HG03103 (cell line): ENCODE measurements around the gene KIAA0319L.
"Not testable (repeated sequence)": the region's sequence is repeated elsewhere in the genome, so short reads cannot be mapped to it uniquely, and the experiment has no call there.

ENCODE experiments used
- ATAC-seq: cut with Tn5 transposase; IDR thresholded peaks from one replicate; pipeline ENCODE4 v1.9.1; 2021; ENCODE audit warnings: low read depth; ENCODE audit not compliant: unreplicated experiment

KIAA0319L gene

DNA sequence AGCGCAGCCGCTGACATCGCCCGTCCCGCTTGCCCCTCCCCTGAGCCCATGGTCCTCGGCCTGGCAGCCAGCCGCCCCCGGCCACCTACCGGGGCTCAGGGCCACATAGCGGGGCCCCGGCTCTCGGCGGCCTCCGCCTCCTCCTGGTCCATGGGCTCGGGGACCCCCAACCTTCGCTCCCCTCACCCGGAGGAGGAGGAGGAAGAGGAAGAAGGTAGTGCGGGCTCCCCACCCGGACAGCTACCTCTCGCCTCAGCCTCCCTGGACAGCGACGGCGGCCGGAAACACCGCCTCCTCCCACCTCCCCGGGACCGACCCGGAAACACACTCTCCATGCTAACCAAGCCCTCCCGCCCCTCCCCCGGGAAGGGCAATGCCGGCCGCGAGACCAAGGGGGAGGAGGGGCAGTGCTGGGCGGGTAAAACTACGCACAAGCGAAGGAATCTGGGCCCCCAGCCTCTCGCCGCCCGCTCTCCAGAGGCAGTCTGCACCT lies at the start of gene KIAA0319L:
KIAA0319L (minus strand) TSS at position 286 of the 493 bp plus-strand sequence. CDS start 2,912 bp downstream, outside the sequence.
- peak; percentile 60 for ATAC-seq

DNA sequence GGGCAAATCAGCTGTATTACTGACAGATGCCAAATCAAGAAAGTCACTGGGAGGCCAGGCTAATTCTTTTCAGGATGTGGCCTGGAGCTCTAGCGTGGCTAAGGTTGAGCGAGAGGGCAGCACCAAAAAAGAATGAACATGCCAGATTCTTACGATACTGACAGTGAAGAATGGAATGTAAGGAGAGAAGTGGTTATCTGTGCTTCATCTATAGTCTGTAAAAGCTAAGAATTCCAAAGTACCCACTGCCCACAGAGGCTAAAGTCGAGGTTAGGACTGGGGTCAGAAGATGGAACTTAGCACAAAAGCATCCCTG lies 48.6 kb upstream of the KIAA0319L start:
- ATAC-seq, result no peak

DNA sequence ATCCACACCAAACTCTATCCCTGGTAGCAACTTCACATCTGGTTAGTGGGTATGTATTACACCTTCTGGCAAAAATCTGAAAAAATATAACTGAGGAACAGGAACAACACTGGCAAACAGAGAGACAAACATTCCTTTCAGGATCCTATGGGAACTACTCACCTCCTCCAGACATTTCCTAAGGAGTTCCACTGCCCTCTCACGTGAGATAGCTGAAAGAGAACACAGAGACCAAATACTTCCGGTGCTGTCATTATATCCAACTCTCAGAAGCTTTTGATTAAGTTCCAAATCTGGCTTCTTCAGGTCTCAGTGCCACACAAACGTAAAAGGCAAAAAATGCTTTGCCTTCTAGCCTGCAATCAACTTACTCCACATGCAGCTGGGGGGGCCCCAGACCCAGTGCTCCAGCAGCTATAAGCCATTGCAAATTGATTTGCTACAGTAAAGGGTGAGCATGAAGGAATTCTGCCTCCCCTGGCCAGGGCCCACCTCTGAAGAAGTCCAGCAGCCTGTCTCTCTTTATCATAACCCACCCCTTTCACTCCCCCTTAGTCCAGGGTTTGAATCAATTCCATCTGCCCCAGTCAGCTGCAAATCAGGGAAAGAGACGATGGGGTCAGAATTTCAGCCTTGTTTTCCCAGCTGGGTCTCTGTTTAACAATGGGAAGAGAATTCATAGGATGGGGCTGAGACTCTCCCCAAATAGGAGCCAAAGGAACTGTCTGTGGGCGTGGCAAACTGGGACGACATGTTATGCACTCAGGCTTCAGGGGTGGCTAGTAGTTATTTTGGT lies 48.1 kb upstream of the KIAA0319L start:
- ATAC-seq, result no peak

DNA sequence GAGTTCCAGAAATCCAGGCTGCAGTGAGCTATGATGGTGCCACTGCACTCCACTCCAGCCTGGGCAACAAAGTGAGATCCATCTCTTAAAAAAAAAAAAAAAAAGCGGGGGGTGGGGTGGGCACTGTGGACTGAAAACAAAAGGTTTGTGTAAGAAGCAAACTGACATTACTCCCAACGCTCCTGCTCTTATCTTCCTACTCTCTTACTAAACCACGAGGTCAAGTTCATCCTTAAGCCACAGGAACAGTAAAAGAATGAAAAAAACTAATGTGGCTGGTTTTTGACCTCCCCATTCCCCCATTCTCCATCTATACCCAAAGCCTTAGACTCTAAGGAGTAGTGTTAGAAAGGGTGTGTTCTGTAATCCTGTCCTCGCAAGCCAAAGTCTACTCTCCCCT lies 46.7 kb upstream of the KIAA0319L start:
- ATAC-seq, result no peak

DNA sequence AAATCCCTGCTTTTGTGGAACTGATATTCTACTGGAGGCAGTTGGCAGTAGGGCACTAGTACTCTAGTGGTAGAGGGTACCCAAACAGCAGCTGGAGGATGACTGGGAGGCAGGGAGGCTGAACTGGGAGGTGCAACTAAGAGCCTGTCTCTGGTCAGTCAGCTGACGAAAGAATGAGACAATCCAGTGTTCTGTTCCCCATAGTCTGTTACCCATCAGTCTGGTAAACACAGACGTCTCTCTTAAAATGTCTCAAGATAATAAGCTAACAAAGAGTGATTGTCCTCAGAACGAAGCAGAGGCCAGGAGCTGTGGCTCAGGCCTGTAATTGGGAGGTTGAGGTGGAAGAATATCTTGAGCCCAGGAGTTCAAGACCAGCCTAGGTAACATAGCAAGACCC lies 46.3 kb upstream of the KIAA0319L start:
- ATAC-seq, result no peak

DNA sequence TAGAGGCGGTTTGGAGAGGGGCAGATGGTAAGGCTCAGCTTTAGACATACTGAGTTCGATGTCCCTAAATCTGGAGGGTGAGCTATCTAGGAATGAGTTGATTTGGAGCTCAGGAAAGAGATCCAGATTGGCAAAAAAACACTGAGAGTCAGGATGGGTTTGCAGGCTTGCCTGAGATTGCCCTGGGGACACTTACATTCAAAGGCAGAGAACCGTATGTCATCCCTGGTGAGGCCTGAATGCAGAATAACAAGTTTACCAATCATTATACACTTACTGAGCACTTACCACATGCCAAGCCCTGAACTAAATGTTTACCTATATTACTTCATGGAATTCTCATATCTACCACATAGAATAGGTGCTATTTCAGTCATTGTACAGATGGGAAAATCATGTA lies 43.4 kb upstream of the KIAA0319L start:
- no peak for ATAC-seq

DNA sequence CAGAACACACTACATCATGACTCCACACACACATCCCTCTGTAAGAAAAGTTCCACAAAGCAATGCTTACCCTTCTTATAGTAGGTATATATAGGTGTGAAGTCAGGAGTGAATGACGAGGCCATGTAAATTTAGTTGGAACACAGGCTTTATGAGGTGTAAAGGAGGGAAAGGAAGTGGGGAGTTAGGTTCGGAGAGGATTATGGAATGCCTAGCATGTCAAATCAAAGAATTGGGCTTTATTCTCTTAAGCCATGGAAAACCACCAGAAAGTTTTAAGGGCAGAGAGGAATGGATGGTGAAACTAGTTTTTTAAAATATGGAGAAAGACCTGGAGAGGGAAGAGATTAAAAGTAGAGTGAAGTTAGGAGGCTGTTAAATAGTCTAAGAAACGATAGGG lies 42.2 kb upstream of the KIAA0319L start:
- no peak for ATAC-seq

DNA sequence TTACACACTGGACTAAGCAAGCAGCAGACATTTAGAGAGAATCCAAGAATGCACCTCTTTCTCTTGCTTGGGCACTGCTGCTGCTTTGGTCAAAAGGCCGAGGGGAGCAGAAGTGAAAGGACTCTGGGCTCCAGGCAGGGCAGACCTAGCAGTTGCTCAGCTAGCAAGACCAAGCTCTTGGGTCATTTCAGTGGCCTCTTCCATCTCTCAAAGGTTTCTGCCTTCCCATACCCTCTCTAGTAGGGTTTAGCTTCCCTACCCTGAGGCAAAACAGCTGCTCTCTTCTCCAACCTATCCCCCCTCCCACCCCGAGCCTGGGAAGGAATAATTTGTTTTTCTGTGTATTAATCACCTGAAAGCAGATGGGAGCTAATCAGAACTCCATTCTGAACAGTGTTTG lies 41.7 kb upstream of the KIAA0319L start:
- ATAC-seq, result no peak

DNA sequence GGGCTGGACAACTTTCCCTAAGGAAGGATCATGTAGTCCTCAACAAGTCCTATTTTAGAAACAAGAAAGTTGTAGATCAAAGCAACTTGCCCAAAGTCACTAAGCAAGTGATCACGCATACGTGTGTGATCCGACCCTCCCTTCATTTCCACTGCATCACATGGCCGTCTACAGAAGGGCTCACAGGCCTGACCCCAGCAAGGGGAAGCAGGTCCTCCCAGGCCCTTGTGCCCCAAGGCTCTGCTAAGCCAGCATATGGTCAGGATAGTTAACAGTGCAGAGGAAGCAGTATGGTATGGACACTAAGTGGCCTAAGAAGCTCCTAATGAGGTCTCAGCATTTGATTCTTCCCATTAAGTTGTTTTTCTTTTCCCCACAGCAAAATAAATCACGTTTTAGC lies 40.7 kb upstream of the KIAA0319L start:
- no peak for ATAC-seq

DNA sequence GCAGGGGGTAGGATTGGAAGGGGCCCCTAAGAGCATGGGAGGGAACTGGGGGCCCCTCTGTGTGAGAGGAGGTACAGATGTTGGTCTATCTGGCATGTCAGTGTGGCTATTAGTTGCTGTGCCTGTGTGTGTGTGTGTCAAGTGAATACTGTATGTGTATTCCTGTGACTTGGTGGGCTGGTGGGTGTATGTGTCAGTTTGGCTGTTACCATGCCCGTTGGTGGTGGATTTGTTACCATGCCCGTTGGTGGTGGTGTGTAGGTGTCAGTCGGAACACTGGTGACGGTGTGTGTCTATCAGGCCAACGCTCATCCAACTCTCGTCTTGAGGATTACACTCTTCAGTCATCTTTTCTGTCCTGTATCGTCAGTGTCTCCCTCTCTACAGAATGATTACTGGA lies 38.5 kb upstream of the KIAA0319L start:
- no peak for ATAC-seq

DNA sequence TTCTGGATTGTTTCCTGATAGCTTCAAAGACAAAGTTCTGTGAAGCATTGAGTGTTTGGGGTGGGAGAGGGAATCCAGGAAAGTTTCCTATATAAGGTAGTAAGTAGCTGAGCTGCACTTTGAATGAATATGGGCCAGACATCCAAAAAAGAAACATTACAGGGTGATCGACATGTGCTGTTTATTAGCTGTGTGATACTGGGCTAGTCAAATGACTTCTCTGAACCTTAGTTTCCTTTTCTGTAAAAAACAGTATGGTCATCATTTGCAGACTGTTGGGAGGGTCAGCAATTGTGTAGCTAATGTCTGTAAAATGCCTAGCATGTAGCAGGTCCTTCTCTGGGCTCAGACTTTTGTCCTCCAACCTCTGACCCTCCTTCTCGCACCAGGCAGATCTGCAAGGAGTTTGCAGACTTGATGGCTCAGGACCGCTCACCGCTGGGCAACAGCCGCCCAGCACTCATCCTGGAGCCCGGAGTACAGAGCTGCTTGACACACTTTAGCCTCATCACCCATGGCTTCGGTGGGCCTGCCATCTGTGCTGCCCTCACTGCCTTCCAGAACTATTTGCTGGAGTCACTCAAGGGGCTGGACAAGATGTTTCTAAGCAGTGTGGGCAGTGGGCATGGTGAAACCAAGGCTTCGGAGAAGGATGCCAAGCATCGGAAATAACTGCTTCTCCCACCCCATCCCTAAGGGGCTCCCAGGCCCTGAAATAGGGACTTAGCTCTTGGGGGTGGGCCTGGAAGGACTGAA lies 37.0 kb upstream of the KIAA0319L start:
- ATAC-seq, result no peak

DNA sequence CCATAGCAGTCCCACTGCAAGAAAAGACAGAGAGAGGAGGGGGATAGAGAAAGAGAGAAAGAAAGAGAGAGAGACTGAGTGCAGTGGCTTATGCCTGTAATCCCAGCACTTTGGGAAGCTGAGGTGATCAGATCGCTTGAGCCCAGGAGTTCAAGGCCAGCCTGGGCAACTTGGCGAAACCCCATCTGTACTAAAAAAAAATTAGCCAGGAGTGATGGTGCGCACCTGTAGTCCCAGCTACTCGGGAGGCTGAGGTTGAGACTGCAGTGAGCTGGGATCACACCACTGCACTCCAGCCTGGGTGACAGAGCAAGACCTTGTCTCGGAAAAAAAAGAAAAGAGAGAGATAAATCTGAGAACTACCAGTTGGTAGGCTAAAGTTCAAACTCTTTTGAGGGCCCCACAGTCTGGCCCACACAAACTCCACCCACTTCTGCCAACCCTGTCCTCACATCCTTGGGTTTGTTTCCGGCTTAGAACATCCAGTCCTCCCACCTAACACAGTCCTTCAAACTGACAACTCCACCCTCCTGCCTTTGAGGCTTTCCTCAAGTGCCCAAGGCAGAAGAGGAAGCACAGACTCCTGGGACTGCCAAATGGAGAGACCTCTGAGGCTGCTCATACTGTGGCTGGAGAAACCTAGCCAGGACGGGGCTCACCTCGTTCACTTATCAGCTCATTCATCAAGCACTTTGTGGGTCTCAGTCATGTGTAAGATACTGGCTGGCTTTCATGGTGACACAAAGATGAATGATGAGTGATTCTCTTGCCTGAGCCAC lies 36.0 kb upstream of the KIAA0319L start:
- ATAC-seq, result no peak

DNA sequence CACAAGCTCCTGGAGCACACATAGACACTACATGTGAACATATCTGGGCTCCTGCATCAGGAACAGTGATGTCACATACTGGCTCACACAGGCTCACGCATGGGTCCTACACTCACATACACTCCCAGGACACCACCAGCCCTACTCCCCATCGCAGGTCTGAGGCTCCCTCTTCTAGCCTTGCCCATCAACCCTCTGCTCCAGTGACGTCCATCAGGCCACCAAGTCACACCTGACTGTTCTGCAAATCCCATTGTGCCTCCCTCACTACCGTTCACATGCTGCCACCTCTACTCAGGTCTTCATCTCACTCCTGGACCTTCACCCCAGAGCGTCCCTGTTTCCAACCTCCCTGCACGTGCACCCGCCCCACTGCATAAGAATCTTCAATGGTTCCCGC lies 34.0 kb upstream of the KIAA0319L start:
- ATAC-seq, result no peak

DNA sequence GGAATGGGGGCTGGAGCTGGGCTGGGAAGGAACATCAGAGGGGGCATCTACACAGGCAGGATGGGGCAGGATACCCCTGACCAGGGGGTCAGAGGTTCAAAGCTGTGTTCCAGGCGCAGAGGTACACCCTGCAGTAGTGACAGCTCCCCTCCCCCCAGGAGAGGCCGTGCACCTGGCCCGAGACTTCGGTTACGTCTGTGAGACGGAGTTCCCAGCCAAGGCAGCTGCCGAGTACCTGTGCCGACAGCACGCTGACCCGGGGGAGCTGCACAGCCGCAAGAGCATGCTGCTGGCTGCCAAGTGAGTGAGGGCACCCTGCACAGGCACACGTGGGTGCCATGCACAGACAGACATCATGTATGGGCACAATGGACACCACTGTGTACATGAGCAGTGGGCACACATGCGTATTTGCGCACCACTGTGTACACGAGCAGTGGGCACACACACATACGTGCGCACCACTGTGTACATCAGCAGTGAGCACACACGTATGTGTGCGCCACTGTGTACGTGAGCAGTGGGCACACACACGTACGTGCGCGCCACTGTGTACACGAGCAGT lies 33.4 kb upstream of the KIAA0319L start:
- no peak for ATAC-seq

DNA sequence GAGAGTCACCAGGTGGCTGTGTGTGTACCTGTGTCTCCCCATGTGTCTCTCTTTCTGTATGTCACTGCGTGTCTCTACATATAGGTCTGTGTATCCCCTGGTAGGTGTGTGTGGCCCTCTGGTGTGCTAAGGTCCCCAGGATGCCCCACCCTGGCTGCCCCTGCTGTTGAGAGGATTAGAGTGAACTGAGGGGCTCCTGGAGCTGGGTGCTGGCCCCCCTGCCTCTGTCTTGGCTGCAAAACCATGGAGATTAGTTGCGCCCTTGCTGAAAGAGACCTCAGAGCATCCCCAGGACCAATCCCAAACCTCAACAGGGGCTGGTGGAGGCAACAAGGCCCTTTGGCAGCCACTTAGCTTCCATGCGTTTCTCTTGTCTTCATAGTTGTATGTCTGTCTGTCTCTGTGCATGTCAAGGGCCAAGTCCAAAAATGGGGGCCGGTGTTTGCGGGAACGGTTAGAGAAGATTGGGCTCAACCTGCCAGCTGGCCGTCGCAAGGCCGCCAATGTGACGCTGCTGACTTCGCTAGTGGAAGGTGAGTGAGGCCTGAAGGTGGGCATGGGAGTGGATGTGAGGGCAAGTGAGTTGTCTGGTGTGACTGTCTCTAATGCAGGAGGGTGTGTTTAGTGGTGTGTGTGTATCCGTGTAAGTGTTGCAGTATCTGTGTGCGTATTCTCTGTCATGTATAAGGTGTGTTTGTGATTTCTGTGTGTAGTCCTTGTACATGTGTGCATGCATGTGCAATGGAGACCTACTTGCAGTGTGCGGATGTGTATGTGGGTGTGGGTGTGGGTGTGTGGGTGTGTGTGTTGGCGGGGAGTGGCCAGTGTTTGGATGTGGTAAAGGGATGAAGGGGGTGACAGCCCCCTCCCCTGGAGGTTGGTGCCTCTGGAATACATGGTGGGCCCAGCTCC lies 32.6 kb upstream of the KIAA0319L start:
- no peak for ATAC-seq

DNA sequence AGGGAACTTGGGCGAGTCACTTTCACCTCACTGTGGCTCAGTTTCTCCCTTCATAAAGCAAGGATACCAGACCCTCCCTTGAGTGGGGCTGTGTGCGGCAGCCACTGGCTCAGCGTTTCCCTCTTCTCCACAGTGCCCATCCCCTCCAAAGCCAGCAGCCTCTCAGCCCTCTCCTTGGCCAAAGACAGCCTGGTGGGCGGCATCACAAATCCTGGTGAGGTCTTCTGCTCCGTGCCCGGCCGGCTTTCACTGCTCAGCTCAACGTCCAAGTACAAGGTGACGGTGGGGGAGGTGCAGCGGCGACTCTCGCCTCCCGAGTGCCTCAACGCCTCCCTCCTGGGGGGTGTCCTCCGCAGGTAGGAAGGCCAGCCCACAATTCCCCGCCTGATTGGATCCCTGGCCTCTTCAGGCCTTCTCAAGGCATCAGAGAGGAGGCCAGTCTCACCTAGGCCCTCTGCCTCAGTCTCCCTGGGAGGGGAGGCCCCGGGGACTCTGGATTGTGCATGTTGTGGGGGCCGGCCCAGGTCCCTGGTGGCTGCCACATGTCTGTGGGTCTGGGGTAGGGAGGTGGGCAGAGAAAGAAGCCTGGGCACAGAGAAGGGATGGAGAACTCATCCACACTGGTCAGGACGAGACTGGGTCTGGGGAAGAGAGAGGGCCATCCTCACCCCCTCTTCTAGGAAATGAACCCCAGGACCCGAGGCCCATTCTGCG lies 31.2 kb upstream of the KIAA0319L start:
- ATAC-seq, result no peak

DNA sequence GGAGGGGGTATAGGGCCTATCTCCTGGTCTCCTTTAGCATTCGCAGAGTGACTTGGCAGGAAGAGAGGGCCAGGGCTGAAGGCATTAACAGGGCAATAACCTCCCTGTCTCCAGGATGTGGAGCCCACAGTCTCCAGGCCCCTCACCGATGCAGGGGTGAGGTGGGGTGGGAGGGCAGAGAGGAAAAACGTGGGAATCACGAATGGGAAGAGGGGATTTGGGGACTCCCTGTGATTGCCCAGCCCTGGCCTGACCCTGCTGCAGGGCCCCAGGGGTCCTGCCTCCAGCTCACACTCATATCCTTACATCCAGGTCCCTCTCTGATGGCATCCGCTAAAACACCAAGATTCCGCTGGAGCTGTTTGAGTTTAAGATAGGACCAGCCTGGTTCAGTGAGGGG lies 30.5 kb upstream of the KIAA0319L start:
- ATAC-seq, result no peak

DNA sequence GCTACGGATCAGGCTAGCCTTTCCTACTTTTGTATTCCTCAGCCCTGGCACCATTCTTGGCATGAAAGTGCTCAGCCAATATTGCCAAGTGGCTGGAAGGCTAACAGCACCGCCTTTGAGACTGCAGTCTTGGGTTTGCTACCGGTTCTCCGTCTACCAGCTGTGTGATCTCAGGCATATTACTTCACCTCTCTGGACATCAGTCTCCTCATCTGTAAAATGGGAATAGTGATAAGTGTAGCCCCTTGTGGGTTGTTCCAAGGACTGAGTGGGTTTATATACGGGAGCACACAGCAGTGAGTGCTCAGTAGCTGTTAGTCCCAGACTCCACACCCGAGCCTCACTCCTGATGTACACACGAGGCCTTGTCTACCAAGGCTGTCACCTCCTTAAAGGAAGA lies 29.6 kb upstream of the KIAA0319L start:
- no peak for ATAC-seq

DNA sequence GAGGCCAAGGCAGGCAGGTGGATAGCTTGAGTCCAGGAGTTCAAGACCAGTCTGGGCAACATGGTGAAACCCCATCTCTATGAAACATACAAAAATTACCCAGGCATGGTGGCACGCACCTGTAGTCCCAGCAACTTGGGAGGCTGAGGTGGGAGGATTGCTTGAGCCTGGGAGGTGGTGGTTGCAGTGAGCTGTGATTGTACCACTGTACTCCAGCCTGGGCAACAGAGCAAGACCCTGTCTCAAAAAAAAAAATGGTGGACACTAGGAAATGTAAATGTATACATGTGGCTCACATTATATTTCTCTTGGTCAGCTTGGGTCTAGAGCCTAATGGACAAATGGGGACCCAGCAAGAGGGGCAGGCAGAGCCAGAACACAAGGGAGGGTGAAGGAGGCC lies 28.6 kb upstream of the KIAA0319L start:
- not testable (repeated sequence) for ATAC-seq
